Uterus (tissue), 4 donors: Measurements from ENCODE around the gene LSM14A. TPM values are rescaled to one million over a fixed set of nuclear protein-coding genes. Genes with fewer than 3 reads are reported as not detected.

Experiments used
- DNase-seq, 2 donors: peaks; one replicate each; pipeline ENCODE4 v3.0.0-alpha.2; 2019 to 2020
- H3K27ac ChIP-seq, 2 donors: fragments of 200-600 bp; sonication (generic); 1 replicate in 1 of 2; 2 replicates in 1 of 2; pipeline ENCODE4 v1.5.1; 2016 to 2018
- H3K27me3 ChIP-seq, 2 donors: fragments of 200-600 bp; sonication (generic); one replicate each; pipeline ENCODE4 v1.5.1; 2018 to 2019; ENCODE audit warnings: control low read depth in 1 of 2
- H3K36me3 ChIP-seq, 2 donors: fragments of 200-600 bp; sonication (generic); one replicate each; pipeline ENCODE4 v1.5.1; 2019; ENCODE audit warnings: control low read depth in 1 of 2
- H3K4me1 ChIP-seq, 2 donors: fragments of 200-600 bp; sonication (generic); one replicate each; pipeline ENCODE4 v1.5.1; 2018 to 2019; ENCODE audit warnings: control low read depth in 1 of 2
- H3K4me3 ChIP-seq, 2 donors: fragments of 200-600 bp; sonication (generic); 1 replicate in 1 of 2; 2 replicates in 1 of 2; pipeline ENCODE4 v1.5.1; 2018 to 2019; ENCODE audit warnings: mild to moderate bottlenecking in 1 of 2
- H3K9me3 ChIP-seq, 2 donors: fragments of 200-600 bp; sonication (generic); one replicate each; pipeline ENCODE4 v1.5.1; 2019; ENCODE audit warnings: control low read depth in 1 of 2
- POLR2A ChIP-seq, 2 donors: fragments of 450-650 bp; IDR thresholded peaks; one replicate each; pipeline ENCODE4 v1.6.1; 2016; ENCODE audit warnings: antibody characterized with exemption in 2 of 2, mild to moderate bottlenecking in 1 of 2, moderate library complexity in 1 of 2
- intact Hi-C: fragments of 100-400 bp; cut with DNase I; formaldehyde crosslinking; loops from one replicate; pipeline ENCODE4 v1.15.1; 2023; ENCODE audit warnings: low total_unique reads
- total RNA-seq, 4 donors: library from RNA; depleted of rRNA in 3 of 4; stranded (reverse); fragments of >200 nt in 3 of 4; gene quantifications; one replicate each; pipeline versions ENCODE4 v1.1.0 to v1.2.4, GENCODE V29; 2014 to 2023
- TF ChIP-seq, protein P1 (sequence below), 4 experiments: fragments of 200-600 bp in 2 of 4; fragments of 450-650 bp in 2 of 4; sonication (generic) in 2 of 4; IDR thresholded peaks; one replicate each; pipeline ENCODE4 v1.5.1; 2016 to 2019; ENCODE audit warnings: antibody characterized with exemption in 4 of 4, mild to moderate bottlenecking in 2 of 4, moderate library complexity in 1 of 4
- donor health status: DM: yes; HTN: yes; CAD: no.

The LSM14A gene
- total RNA-seq, 4 donors from 2014 or later: 57.1 to 161 (median 119) TPM

DNA sequence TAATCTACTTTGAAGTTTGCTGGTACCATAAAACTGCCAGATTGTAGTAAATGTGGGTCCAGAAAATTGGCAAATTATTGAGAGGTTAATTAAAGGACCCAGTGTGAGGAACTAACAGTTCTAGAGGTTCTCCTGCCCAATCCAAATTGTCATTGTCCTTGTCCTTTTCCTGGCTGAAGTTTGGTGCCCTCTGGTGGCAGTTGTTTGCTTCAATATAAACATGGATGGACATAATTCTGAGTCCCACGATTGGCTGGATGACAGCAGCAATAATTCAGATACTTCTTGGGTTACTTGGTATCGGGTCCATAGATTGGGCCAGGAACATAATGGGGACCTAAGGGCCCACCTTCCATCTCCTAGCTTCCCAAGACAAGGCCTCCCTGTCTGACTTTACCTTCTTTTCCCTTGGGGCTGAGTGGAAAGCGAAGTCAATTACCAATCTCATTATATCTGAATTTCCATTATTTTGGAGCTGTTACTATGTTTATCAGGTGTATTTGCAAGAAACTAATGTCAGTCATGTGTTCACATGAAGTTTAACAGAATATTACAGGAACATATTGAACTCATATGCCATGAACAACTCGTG is 48.3 kb downstream of the LSM14A start:
- Histone ChIP-seq H3K36me3 (no peaks in the 10 kb centered on the region), H3K27me3 (no peaks in the 10 kb centered on the region), H3K9me3 (no peaks in the 10 kb centered on the region), H3K4me1 (no peaks in the 10 kb centered on the region), H3K4me3 (no peak overlapping the region), H3K27ac (no peak overlapping the region)
- DNase-seq: peak in 1 of 2 donors; percentile 48
- TF ChIP-seq, protein P1, sequence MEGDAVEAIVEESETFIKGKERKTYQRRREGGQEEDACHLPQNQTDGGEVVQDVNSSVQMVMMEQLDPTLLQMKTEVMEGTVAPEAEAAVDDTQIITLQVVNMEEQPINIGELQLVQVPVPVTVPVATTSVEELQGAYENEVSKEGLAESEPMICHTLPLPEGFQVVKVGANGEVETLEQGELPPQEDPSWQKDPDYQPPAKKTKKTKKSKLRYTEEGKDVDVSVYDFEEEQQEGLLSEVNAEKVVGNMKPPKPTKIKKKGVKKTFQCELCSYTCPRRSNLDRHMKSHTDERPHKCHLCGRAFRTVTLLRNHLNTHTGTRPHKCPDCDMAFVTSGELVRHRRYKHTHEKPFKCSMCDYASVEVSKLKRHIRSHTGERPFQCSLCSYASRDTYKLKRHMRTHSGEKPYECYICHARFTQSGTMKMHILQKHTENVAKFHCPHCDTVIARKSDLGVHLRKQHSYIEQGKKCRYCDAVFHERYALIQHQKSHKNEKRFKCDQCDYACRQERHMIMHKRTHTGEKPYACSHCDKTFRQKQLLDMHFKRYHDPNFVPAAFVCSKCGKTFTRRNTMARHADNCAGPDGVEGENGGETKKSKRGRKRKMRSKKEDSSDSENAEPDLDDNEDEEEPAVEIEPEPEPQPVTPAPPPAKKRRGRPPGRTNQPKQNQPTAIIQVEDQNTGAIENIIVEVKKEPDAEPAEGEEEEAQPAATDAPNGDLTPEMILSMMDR (IDR thresholded peaks at IDR 0.05): peak; percentile 44 to 52 (median 48)
- TF ChIP-seq POLR2A (IDR thresholded peaks at IDR 0.05): no peak
- intact Hi-C loops: no loop called here

DNA sequence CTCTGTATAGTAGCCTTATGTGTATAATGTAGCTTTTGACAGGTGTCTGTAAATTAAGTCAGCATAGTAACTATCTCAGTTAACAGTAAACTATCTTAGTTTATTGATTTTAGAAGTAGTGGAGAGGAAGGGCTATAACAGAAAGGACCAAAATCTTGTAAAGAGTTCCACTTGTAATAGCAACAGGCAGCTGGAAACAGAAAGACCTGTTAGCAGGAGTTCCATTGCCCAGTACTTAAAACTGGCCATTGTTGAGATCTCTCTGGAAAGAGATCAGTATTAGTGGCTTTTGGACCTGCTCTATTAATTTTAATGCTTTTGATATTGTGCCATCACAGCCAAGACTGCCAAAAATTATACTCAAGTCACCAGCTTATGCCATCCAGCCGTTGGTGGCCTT is 50.1 kb downstream of the LSM14A start:
- no peaks in the 10 kb centered on the region for H3K4me1 ChIP-seq
- H3K9me3 ChIP-seq: no peaks in the 10 kb centered on the region
- H3K27me3 ChIP-seq: no peaks in the 10 kb centered on the region
- no peaks in the 10 kb centered on the region for H3K36me3 ChIP-seq
- DNase-seq: no peak
- no peak overlapping the region for H3K4me3 ChIP-seq
- TF ChIP-seq, protein P1 (IDR thresholded peaks at IDR 0.05): no peak
- intact Hi-C loops: no loop called here
- no peak overlapping the region for H3K27ac ChIP-seq

DNA sequence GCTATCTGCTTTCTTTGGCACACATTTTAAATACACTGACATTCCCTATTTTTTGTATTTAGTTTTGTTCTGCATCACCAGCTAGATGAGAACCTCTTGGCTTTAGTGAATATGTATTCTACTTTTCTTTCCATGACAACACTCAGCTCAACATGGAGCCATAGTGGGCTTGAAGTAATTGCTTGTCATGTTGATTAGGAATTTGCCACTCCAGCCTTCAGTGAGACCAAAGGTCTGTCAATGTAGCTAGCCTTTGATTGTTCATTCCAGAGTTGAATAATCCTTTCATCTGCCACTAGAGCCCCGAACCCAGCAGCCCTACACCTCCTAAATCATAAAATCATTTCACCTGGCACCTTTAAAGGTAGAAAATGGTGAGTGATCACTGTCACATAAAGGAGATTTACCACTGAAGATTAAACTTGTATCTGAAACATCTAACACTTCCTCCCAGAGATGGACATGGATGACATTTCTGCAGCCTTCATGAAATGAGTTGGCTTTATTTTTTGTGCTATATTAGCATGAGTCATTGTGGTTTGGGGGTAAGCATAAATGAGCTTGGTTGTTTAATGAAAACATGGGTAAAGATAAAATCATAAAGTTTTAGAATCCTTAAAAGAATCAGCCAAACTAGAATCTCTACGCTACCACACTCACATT is 52.8 kb downstream of the LSM14A start:
- Histone ChIP-seq H3K4me3 (no peak overlapping the region), H3K27ac (no peak overlapping the region), H3K36me3 (no peaks in the 10 kb centered on the region), H3K9me3 (no peaks in the 10 kb centered on the region), H3K4me1 (no peaks in the 10 kb centered on the region), H3K27me3 (no peaks in the 10 kb centered on the region)
- intact Hi-C loops: no loop called here
- no peak for TF ChIP-seq POLR2A (IDR thresholded peaks at IDR 0.05)
- TF ChIP-seq, protein P1 (IDR thresholded peaks at IDR 0.05): no peak
- no peak for DNase-seq

DNA sequence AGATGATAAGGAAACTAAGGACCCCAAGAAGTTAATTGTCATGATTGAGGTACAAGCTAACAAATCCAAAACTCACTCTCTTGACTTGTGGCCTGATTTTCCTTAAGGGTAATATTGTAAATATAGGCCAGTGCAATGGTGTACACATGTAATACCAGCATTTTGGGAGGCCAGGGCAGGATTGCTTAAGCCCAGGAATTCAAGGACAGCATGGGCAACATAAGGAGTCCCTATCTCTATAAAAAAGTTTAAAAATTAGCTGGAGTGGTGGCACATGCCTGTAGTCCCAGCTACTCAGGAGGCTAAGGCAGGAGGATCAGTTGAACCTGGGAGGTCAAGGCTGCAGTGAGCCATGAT is 53.3 kb downstream of the LSM14A start:
- H3K4me3 ChIP-seq: no peak overlapping the region
- no peaks in the 10 kb centered on the region for H3K27me3 ChIP-seq
- H3K4me1 ChIP-seq: no peaks in the 10 kb centered on the region
- intact Hi-C loops: no loop called here
- no peak for DNase-seq
- no peaks in the 10 kb centered on the region for H3K9me3 ChIP-seq
- peak overlapping the region in 1 of 2 donors; percentile 1 for H3K27ac ChIP-seq
- TF ChIP-seq, protein P1 (IDR thresholded peaks at IDR 0.05): no peak
- TF ChIP-seq POLR2A (IDR thresholded peaks at IDR 0.05): no peak
- H3K36me3 ChIP-seq: no peaks in the 10 kb centered on the region

DNA sequence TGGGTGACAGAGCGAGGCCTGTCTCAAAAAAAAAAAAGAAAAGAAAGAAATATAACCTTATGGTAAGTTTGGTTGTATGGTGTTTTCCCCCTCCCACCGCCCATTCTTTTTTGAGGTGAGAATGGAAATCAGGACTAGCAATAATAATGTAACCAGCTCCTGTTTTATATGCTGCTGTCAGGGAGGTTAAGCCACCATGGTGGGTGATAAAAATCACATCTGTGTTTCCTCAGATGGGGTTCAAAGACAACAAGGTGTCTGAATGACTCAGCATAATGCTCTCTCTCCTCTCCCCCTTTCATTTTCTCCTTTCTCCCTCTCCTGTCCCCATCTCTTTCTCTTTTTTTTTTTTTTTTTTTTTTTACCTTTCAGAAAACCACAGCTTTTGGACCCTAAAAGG is 53.7 kb downstream of the LSM14A start:
- Histone ChIP-seq H3K4me1 (no peaks in the 10 kb centered on the region), H3K36me3 (no peaks in the 10 kb centered on the region), H3K4me3 (no peak overlapping the region), H3K27ac (peak overlapping the region in 1 of 2 donors; percentile 1), H3K9me3 (no peaks in the 10 kb centered on the region), H3K27me3 (no peaks in the 10 kb centered on the region)
- intact Hi-C loops: no loop called here
- DNase-seq: no peak
- TF ChIP-seq POLR2A (IDR thresholded peaks at IDR 0.05): no peak
- TF ChIP-seq, protein P1 (IDR thresholded peaks at IDR 0.05): no peak
